ENCODE measurements around the gene SVOPL.
"Not testable (repeated sequence)": the region's sequence is repeated elsewhere in the genome, so short reads cannot be mapped to it uniquely, and the experiment has no call there.

SVOPL gene, protein sequence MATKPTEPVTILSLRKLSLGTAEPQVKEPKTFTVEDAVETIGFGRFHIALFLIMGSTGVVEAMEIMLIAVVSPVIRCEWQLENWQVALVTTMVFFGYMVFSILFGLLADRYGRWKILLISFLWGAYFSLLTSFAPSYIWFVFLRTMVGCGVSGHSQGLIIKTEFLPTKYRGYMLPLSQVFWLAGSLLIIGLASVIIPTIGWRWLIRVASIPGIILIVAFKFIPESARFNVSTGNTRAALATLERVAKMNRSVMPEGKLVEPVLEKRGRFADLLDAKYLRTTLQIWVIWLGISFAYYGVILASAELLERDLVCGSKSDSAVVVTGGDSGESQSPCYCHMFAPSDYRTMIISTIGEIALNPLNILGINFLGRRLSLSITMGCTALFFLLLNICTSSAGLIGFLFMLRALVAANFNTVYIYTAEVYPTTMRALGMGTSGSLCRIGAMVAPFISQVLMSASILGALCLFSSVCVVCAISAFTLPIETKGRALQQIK

DNA sequence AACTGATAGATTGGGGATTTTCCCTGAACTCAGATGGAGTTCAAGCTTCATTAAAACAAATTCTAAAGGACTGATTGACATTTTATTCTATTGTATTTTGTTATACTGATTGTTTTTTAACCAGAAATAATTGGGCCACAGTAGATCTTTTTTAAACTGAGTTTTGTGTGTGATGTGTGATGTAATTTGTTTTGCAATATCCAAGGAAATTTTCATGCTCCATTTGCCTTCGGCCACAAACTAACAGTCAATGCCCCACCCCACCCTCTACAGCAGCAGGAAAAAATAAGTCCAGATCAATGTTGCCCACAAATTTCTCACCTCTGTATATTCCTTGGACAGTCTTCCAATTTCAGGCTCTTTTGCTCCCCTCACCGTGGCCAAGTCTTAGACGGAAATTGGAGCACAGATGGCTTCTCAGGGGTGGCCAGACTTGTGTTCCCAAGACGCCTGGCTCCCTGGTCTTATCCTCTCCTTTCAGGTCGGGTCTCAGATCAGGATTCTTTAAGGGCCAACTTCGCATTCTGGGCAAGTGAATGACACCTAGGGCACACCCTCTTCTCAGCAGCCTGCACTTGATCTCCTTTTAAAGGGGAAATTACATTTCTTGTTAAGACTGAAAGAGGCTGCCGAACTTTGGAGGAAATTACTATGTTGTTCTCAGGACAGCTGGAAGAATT lies at the start of gene SVOPL:
TSS of gene SVOPL (minus strand) at position 506 of the 680 bp plus-strand sequence. CDS start 22,317 bp downstream, outside the sequence.
- Mint-ChIP-seq H3K4me1 (no peaks in the 10 kb centered on the region), H3K27ac (no peak within 1 kb of the TSS), H3K36me3 (ENCODE audit: low read depth) (no peaks in the 10 kb centered on the region), H3K4me3 (no peak within 1 kb of the TSS), H3K27me3 (peaks cover 2% of the 10 kb centered on the region), H3K9me3 (no peaks in the 10 kb centered on the region)
- no peak for ATAC-seq
- DNase-seq = no peak

DNA sequence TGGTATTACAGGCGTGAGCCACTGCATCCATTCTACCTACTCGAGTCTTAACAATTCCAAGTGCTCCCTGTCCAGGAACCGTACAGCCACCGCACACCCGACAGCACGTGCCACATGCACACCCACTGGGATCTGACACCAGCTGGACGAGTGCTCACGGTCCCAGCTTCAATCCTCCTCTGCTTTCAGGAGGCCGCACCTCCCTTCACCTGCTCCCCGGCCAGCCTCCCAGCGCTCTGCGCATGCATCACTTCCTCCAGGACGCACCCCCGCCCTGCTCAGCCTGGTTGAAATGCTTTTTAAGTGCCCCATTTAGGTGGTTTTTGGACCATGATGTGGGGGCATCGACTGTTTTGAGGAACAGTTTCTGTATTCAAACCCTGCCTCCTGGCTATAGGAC lies 49.3 kb upstream of the SVOPL start:
- no peak overlapping the region for H3K27ac Mint-ChIP-seq
- peaks cover 44% of the 10 kb centered on the region for H3K4me1 Mint-ChIP-seq
- no peak for DNase-seq
- peaks cover 5% of the 10 kb centered on the region for H3K9me3 Mint-ChIP-seq
- peaks cover 1% of the 10 kb centered on the region for H3K27me3 Mint-ChIP-seq
- H3K36me3 Mint-ChIP-seq (ENCODE audit: low read depth) = no peaks in the 10 kb centered on the region
- H3K4me3 Mint-ChIP-seq = no peak overlapping the region
- ATAC-seq = no peak

DNA sequence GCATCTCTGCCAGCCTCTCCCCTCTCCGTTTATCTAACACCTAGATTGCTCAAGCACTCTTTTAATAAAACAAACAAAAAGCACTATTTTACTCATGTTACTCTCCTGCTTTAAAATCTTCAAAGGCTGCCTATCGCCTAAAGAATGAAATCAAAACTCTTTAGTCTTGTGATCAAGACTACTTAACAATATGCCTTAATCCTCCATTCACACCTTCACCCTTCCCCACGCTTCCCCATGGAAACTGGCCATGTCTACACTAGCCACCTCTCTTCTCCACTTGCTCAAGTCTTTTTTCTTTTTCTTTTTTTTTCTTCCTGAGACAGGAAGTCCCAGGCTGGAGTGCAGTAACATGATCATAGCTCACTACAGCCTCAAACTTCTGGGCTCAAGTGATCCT lies 48.8 kb upstream of the SVOPL start:
- Mint-ChIP-seq H3K4me1 (peaks cover 47% of the 10 kb centered on the region), H3K36me3 (ENCODE audit: low read depth) (no peaks in the 10 kb centered on the region), H3K27ac (no peak overlapping the region), H3K9me3 (peaks cover 5% of the 10 kb centered on the region), H3K4me3 (no peak overlapping the region), H3K27me3 (peaks cover 1% of the 10 kb centered on the region)
- DNase-seq (no peak), ATAC-seq (no peak)

DNA sequence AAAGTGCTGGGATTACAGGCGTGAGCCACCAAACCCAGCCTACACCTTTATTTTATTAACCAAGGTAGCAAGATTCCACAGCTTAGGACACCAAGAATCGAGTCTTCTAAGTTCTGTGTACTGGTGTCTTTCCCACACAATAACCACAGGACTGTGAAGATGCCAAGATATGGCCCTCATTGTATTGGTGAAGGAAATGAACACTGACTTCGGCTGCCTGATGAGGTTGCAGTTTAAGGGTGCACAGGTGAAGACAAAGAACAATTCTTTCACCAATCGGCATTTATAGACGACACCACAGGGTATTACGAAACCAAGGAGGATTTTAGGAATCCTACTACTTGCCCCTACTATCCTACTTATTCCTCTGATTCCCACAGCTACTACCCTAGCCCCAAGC lies 47.5 kb upstream of the SVOPL start:
- Mint-ChIP-seq H3K27ac (no peak overlapping the region), H3K9me3 (peaks cover 5% of the 10 kb centered on the region), H3K27me3 (peaks cover 1% of the 10 kb centered on the region), H3K36me3 (ENCODE audit: low read depth) (no peaks in the 10 kb centered on the region), H3K4me3 (no peak overlapping the region), H3K4me1 (peaks cover 44% of the 10 kb centered on the region)
- no peak for DNase-seq
- no peak for ATAC-seq

DNA sequence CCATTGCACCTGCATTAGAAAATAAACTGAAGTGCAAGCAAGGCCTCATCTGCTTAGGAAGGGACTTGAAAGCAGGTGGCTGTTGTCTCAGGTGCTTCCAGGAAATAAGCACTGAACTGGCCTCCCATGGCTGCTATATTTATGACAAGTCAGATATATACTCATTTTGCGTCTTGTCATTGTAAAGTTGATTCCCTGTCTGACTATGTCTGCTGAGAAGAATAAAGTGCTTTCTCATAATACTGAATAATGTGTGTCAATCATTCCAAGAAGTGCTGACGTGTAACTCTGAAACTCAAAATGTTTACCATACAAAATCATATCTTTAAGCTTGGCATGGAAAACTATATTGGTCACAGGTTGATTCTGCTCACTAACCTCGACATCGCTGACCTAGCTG lies 44.9 kb upstream of the SVOPL start:
- H3K9me3 Mint-ChIP-seq = no peaks in the 10 kb centered on the region
- no peak overlapping the region for H3K4me3 Mint-ChIP-seq
- H3K36me3 Mint-ChIP-seq (ENCODE audit: low read depth) = no peaks in the 10 kb centered on the region
- H3K27me3 Mint-ChIP-seq = peaks cover 1% of the 10 kb centered on the region
- ATAC-seq (peak; percentile 18), DNase-seq (no peak)
- H3K4me1 Mint-ChIP-seq = peaks cover 18% of the 10 kb centered on the region
- H3K27ac Mint-ChIP-seq = no peak overlapping the region

DNA sequence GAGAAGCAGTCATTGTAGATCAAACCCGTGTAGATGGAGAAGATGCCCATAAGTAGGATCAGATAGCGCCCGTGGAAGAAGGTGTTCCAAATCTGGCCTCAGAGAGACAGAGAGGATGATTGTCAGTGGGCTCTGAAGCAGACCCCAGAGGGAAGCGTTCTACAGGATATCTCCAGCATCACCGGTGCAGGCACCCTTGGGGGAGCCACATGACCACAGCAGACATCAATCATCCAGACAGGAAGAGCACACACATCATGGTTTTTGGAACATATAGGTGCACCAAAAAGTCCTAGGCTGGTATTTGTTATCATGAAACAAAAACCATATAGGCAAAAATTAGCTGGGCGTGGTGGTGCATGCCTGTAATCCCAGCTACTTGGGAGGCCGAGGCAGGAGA lies 44.0 kb upstream of the SVOPL start:
- no peaks in the 10 kb centered on the region for H3K27me3 Mint-ChIP-seq
- H3K27ac Mint-ChIP-seq = no peak overlapping the region
- no peaks in the 10 kb centered on the region for H3K36me3 Mint-ChIP-seq (ENCODE audit: low read depth)
- peaks cover 10% of the 10 kb centered on the region for H3K4me1 Mint-ChIP-seq
- no peak for DNase-seq
- ATAC-seq = peak; percentile 40
- no peaks in the 10 kb centered on the region for H3K9me3 Mint-ChIP-seq
- H3K4me3 Mint-ChIP-seq = no peak overlapping the region

DNA sequence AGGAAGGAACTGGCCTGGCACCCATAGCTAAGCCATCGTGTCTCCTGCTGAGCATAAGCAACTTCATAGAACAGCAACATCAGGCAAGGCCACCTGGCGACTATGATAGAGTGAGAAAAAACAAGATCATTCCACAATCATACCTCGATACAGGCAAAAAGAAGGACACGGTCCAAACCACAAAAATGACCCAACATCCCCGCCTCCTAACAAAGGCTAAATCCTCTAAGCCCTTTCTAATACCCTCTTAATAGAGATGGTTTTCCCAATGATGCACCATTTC lies 40.2 kb upstream of the SVOPL start:
- Mint-ChIP-seq H3K9me3 (peaks cover 4% of the 10 kb centered on the region), H3K27me3 (no peaks in the 10 kb centered on the region), H3K27ac (no peak overlapping the region), H3K36me3 (ENCODE audit: low read depth) (no peaks in the 10 kb centered on the region), H3K4me1 (peaks cover 6% of the 10 kb centered on the region), H3K4me3 (no peak overlapping the region)
- ATAC-seq (no peak), DNase-seq (no peak)

DNA sequence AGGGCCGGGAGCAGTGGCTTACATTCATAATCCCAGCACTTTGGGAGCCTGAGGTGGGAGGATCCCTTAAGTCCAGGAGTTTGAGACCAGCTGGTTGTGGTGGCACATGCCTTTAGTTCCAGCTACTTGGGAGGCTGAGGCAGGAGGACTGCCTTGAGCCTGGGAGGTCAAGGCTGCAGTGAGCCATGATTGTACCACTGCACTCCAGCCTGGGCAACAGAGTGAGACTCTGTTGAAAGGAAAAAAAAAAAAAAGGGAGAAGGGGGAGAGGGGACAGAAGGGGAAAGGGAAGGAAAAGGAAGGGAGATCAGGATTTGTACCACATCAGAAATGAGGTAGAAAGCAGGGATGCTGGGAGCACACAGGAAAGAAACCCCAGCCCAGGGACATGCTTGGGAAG lies 38.7 kb upstream of the SVOPL start:
- no peaks in the 10 kb centered on the region for H3K4me1 Mint-ChIP-seq
- peaks cover 4% of the 10 kb centered on the region for H3K9me3 Mint-ChIP-seq
- DNase-seq (no peak), ATAC-seq (no peak)
- H3K4me3 Mint-ChIP-seq = no peak overlapping the region
- no peak overlapping the region for H3K27ac Mint-ChIP-seq
- no peaks in the 10 kb centered on the region for H3K36me3 Mint-ChIP-seq (ENCODE audit: low read depth)
- no peaks in the 10 kb centered on the region for H3K27me3 Mint-ChIP-seq

DNA sequence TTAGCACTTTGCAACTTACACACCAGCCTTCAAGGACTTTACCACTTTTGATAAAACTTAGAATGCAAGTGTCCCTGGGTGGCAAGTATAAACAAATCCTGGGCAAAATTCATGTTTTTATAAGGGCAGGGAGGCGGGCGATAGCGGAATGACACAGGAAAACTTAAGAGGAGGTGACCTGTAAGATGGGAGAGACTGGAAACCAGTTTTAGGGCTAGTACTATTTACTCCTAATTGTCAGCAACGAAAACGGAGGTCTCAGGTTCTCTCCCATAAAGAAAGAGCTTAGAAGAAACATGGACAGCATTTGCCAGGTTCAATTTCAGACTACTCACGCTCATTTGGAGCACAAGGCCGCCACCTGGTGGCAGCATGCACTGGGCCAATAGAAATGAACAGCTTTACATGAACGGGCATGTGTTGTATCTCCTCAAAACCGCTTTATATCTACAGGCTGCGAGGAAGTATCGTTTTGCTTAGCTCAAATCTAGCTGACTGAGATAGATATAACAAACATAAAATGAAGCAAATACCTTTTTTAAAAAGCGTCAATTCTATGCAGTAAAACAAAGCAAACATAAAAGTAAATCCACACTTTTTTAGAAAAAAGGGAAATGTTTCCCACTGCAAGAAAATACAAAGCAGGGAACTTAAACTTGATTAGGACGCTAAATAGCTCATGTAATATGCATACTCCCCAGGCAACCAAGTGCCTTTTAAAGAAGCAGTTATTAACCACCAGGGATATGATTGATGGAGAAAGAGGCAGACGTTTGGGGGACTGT lies 37.6 kb upstream of the SVOPL start:
- no peak overlapping the region for H3K27ac Mint-ChIP-seq
- ATAC-seq = peak; percentile 69
- no peaks in the 10 kb centered on the region for H3K4me1 Mint-ChIP-seq

DNA sequence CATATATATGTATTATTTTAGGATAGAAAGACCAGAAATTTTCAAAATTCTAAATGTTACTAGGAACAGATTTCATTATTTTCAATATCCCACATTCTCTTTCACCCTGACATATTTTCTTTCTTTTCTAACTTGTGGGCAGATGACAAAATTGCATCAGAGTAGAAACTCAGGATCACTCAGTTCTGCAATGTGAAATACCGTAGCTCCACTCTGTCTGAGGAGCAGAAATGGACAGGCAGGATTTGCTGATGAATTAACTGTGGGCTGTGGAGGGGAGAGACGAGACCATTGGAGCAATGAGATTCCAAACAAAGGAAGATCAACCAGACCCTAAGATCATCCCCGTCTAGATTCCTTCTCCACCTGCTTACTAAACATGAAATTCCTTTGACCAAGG lies 37.0 kb upstream of the SVOPL start:
- no peaks in the 10 kb centered on the region for H3K36me3 Mint-ChIP-seq (ENCODE audit: low read depth)
- H3K27ac Mint-ChIP-seq = no peak overlapping the region
- no peak for ATAC-seq
- no peak overlapping the region for H3K4me3 Mint-ChIP-seq
- H3K4me1 Mint-ChIP-seq = no peaks in the 10 kb centered on the region
- peaks cover 4% of the 10 kb centered on the region for H3K9me3 Mint-ChIP-seq
- no peaks in the 10 kb centered on the region for H3K27me3 Mint-ChIP-seq
- DNase-seq = no peak

More for the DNA sequence above, 37.6 kb upstream of the SVOPL start:
- Mint-ChIP-seq H3K36me3 (ENCODE audit: low read depth) (no peaks in the 10 kb centered on the region), H3K27me3 (no peaks in the 10 kb centered on the region), H3K9me3 (peaks cover 4% of the 10 kb centered on the region), H3K4me3 (no peak overlapping the region)
- DNase-seq = peak; percentile 78

DNA sequence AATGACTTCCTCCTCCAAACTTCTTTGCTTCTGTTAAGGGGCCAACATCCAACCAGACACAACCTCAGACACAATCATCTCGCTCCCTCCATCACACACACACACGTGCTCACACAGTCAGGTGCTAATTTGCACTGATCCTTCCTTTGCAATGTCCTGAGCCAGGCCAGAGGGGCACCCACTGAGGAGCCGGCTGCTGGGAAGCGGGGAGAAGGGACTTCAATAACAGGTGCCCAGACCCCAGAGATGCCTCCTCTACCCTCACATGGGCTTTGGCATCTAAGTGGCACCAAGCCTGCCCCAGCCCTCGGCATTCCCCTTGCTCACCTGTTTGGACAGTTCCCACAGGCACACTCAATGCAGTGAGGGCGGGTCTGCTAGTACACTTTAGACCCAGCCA lies 34.2 kb upstream of the SVOPL start:
- H3K4me3 Mint-ChIP-seq = no peak overlapping the region
- ATAC-seq = no peak

DNA sequence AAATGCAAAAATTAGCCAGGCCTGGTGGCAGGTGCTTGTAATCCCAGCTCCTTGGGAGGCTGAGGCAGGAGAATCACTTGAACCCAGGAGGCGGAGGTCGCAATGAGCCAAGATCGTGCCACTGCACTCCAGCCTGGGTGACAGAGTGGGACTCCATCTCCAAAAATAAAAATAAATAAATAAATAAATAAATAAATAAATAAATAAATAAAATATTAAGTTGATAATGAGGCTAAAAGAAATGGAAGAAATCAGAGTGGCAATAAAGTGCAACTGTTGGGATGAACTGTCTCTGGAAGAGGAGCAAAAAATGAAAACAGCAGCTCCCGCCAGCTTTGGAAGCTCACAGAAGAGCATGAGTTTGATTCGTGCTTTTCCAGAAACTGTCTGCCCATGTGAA lies 30.6 kb upstream of the SVOPL start:
- not testable (repeated sequence) for H3K4me1 Mint-ChIP-seq; H3K9me3 Mint-ChIP-seq; H3K27me3 Mint-ChIP-seq; H3K4me3 Mint-ChIP-seq; H3K36me3 Mint-ChIP-seq (ENCODE audit: low read depth); H3K27ac Mint-ChIP-seq; ATAC-seq; DNase-seq

More for the DNA sequence above, 34.2 kb upstream of the SVOPL start:
- H3K27ac Mint-ChIP-seq = no peak overlapping the region
- no peaks in the 10 kb centered on the region for H3K36me3 Mint-ChIP-seq (ENCODE audit: low read depth)
- H3K9me3 Mint-ChIP-seq = peaks cover 4% of the 10 kb centered on the region
- peaks cover 4% of the 10 kb centered on the region for H3K27me3 Mint-ChIP-seq
- DNase-seq = no peak
- no peaks in the 10 kb centered on the region for H3K4me1 Mint-ChIP-seq

DNA sequence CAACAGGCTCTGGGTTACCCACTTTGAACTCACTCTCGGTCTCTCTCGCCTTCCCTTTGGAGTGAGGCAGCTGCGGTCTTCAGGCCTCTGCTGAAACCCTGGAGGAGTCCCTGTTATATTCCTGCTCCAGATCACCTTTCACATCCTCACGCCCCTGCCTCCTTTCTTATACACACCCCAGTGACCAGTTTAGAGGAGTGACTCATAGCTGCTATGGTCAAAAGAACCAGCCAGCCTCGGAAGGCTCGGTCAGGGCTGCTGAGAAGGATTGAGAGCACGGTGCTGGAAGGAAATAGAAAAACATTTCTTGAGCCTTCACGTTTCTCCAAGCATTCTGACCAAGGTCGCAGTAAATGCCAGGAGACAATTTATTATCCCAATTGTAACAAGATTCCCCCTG lies 28.3 kb upstream of the SVOPL start:
- H3K27ac Mint-ChIP-seq = no peak overlapping the region
- no peak overlapping the region for H3K4me3 Mint-ChIP-seq
- no peaks in the 10 kb centered on the region for H3K4me1 Mint-ChIP-seq
- ATAC-seq (no peak), DNase-seq (no peak)
- H3K27me3 Mint-ChIP-seq = peaks cover 4% of the 10 kb centered on the region
- no peaks in the 10 kb centered on the region for H3K36me3 Mint-ChIP-seq (ENCODE audit: low read depth)
- H3K9me3 Mint-ChIP-seq = no peaks in the 10 kb centered on the region

DNA sequence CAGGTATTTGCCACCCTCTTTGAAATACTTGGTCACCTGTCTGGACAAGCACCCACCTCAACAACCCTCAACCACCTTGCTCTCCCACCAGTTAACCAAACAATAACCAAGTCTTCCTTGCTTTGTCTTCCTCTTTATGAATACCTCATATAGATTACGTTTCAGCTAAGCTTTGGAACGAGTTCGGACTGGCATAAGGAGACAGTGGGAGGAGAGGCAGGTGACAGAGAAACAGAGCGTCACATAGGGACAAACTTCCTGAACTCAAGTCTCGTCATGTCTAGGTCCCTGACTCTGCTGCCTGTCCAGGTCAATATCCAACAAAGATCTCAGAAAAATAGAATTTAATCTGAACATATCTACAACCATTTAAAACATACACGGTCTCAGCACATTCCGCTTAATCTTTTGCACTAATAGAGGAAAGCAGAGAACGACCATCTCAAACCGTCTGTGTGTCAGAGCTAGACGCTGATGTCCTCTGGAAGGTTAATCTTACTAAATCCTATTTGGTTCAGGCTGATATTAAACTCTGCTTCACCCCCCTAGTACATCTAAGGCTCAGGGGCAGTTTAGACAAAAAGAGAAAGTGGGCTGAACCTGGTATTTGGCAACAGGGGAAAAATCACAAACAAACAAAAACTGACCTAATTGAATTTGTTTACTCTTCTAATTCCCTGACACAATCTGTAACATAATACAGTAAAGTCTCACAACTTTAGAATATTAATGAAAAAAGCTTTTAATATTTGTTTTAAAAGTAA lies 26.4 kb upstream of the SVOPL start:
- ATAC-seq (no peak), DNase-seq (no peak)
- Mint-ChIP-seq H3K27ac (no peak overlapping the region), H3K4me3 (no peak overlapping the region), H3K4me1 (no peaks in the 10 kb centered on the region), H3K27me3 (peaks cover under 1% of the 10 kb centered on the region), H3K36me3 (ENCODE audit: low read depth) (no peaks in the 10 kb centered on the region), H3K9me3 (no peaks in the 10 kb centered on the region)

Measured in activated naive CD8-positive, alpha-beta T cell treated with anti-CD3 and anti-CD28 coated beads, Interleukin-2, amount 50 U/mL, for 24 hours (primary cell).